Stimulated activated CD4-positive, alpha-beta T cell treated with anti-CD3 and anti-CD28 coated beads, Interleukin-4, amount 100 ng/mL, for 48 hours (primary cell): ENCODE data around the gene DNAH5.
"Not testable (repeated sequence)": the region's sequence is repeated elsewhere in the genome, so short reads cannot be mapped to it uniquely, and the experiment has no call there.

ENCODE experiments used
- DNase-seq, 2 donors: peaks; one replicate each; pipeline ENCODE4 v3.0.0-alpha.2; 2020; ENCODE audit warnings: low read depth in 2 of 2

The DNAH5 gene

GRCh38 chr5:13944560-13945199 is at the start of gene DNAH5:
DNAH5 (minus strand) TSS chr5:13944688; CDS start chr5:13944438, 250 bp downstream.
- DNase-seq = no peak

GRCh38 chr5:13993926-13994325 is 49.4 kb upstream of the DNAH5 start:
- DNase-seq = no peak

- no peak for DNase-seq
Observed at GRCh38 chr5:13992795-13993194, 48.3 kb upstream of the DNAH5 start.

GRCh38 chr5:13991365-13991764 is 46.9 kb upstream of the DNAH5 start:
- no peak for DNase-seq

- no peak for DNase-seq
Observed at GRCh38 chr5:13990896-13991295, 46.4 kb upstream of the DNAH5 start.

GRCh38 chr5:13989832-13990231 is 45.3 kb upstream of the DNAH5 start:
- no peak for DNase-seq

GRCh38 chr5:13987843-13988464 is 43.5 kb upstream of the DNAH5 start:
- no peak for DNase-seq

- DNase-seq = no peak
Observed at GRCh38 chr5:13985731-13986418, 41.4 kb upstream of the DNAH5 start.

- DNase-seq = not testable (repeated sequence)
Observed at GRCh38 chr5:13984888-13985287, 40.4 kb upstream of the DNAH5 start.

GRCh38 chr5:13976867-13977830 is 32.7 kb upstream of the DNAH5 start:
- no peak for DNase-seq

GRCh38 chr5:13976223-13976622 is 31.7 kb upstream of the DNAH5 start:
- DNase-seq = no peak

GRCh38 chr5:13975246-13975645 is 30.8 kb upstream of the DNAH5 start:
- no peak for DNase-seq

GRCh38 chr5:13973724-13974123 is 29.2 kb upstream of the DNAH5 start:
- no peak for DNase-seq

- no peak for DNase-seq
Observed at GRCh38 chr5:13972029-13972428, 27.5 kb upstream of the DNAH5 start.

- no peak for DNase-seq
Observed at GRCh38 chr5:13957032-13957645, 12.7 kb upstream of the DNAH5 start.

- no peak for DNase-seq
Observed at GRCh38 chr5:13956471-13956870, 12.0 kb upstream of the DNAH5 start.

- no peak for DNase-seq
Observed at GRCh38 chr5:13955896-13956295, 11.4 kb upstream of the DNAH5 start.

GRCh38 chr5:13946111-13946510 is 1.6 kb upstream of the DNAH5 start:
- no peak for DNase-seq

GRCh38 chr5:13945271-13945670 is 783 bp upstream of the DNAH5 start:
- DNase-seq = no peak

- DNase-seq = no peak
Observed at GRCh38 chr5:13943676-13944075, 812 bp downstream of the DNAH5 start.

GRCh38 chr5:13941468-13941867 is 3.0 kb downstream of the DNAH5 start:
- no peak for DNase-seq

- DNase-seq = no peak
Observed at GRCh38 chr5:13939638-13940037, 4.8 kb downstream of the DNAH5 start.
